ENCODE results near the gene VPS36. TPM values are rescaled to one million over a fixed set of nuclear protein-coding genes. Genes with fewer than 3 reads are reported as not detected.
A peak's percentile ranks its signal among the peaks of the same experiment; 100 is the strongest.
"Not testable (repeated sequence)": the region's sequence is repeated elsewhere in the genome, so short reads cannot be mapped to it uniquely, and the experiment has no call there.

VPS36 gene
- total RNA-seq, 2 donors from 2014 or later, result 39.6 to 42.0 TPM

- ATAC-seq, result no peak
- H3K4me1 Mint-ChIP-seq, result no peaks in the 10 kb centered on the region
- H3K36me3 Mint-ChIP-seq (ENCODE audit: low read depth), result peaks cover 6% of the 10 kb centered on the region
- DNase-seq, result no peak
- H3K27ac Mint-ChIP-seq, result no peak overlapping the region
- no peak overlapping the region for H3K4me3 Mint-ChIP-seq
- H3K9me3 ChIP-seq (ENCODE audit: control insufficient read depth, low read length, poor library complexity, severe bottlenecking), result no peaks in the 10 kb centered on the region
- no peaks in the 10 kb centered on the region for H3K27me3 Mint-ChIP-seq
These were observed 36.4 kb downstream of the VPS36 start for GRCh38 chr13:52414051-52414450.

GRCh38 chr13:52412128-52412527 lies 38.3 kb downstream of the VPS36 start:
- H3K4me1 Mint-ChIP-seq, result no peaks in the 10 kb centered on the region
- H3K4me3 Mint-ChIP-seq, result no peak overlapping the region
- H3K27ac Mint-ChIP-seq, result no peak overlapping the region
- no peaks in the 10 kb centered on the region for H3K27me3 Mint-ChIP-seq
- H3K9me3 ChIP-seq (ENCODE audit: control insufficient read depth, low read length, poor library complexity, severe bottlenecking), result no peaks in the 10 kb centered on the region
- H3K36me3 Mint-ChIP-seq (ENCODE audit: low read depth), result peaks cover 6% of the 10 kb centered on the region
- ATAC-seq (no peak), DNase-seq (no peak)

GRCh38 chr13:52411629-52412028 lies 38.8 kb downstream of the VPS36 start:
- no peaks in the 10 kb centered on the region for H3K27me3 Mint-ChIP-seq
- no peak for ATAC-seq
- H3K36me3 Mint-ChIP-seq (ENCODE audit: low read depth), result peaks cover 6% of the 10 kb centered on the region
- no peaks in the 10 kb centered on the region for H3K9me3 ChIP-seq (ENCODE audit: control insufficient read depth, low read length, poor library complexity, severe bottlenecking)
- no peak overlapping the region for H3K4me3 Mint-ChIP-seq
- H3K27ac Mint-ChIP-seq, result no peak overlapping the region
- no peaks in the 10 kb centered on the region for H3K4me1 Mint-ChIP-seq
- no peak for DNase-seq

- not testable (repeated sequence) for H3K4me1 Mint-ChIP-seq; H3K9me3 ChIP-seq (ENCODE audit: control insufficient read depth, low read length, poor library complexity, severe bottlenecking); ATAC-seq; DNase-seq; H3K36me3 Mint-ChIP-seq (ENCODE audit: low read depth); H3K27me3 Mint-ChIP-seq; H3K27ac Mint-ChIP-seq; H3K4me3 Mint-ChIP-seq
These were observed 42.3 kb downstream of the VPS36 start for GRCh38 chr13:52408071-52408658.

- H3K27me3 Mint-ChIP-seq, result peaks cover 15% of the 10 kb centered on the region
- H3K4me1 Mint-ChIP-seq; H3K27ac Mint-ChIP-seq; ATAC-seq; H3K36me3 Mint-ChIP-seq (ENCODE audit: low read depth); H3K4me3 Mint-ChIP-seq; DNase-seq; H3K9me3 ChIP-seq (ENCODE audit: control insufficient read depth, low read length, poor library complexity, severe bottlenecking): not testable (repeated sequence)
These were observed 43.0 kb downstream of the VPS36 start for GRCh38 chr13:52407436-52407835.

DNA sequence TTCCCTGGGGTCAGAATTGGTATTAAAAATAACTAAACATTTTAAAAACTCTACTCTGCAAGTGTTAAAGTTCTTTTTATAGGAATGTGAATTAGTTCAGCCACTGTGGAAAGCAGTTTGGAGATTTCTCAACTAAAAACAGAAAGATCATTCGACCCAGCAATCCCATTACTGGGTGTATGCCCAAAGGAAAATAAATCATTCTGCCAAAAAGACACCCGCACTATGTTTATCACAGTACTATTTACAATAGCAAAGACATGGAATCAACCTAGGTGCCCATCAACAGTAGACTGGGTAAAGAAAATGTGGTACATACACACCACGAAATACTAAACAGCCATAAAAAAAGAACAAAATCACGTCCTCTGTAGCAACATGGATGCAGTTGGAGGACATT lies 43.8 kb downstream of the VPS36 start:
- H3K4me1 Mint-ChIP-seq, result peaks cover 9% of the 10 kb centered on the region
- ATAC-seq, result no peak
- peak overlapping the region; percentile 82 for H3K4me3 Mint-ChIP-seq
- H3K36me3 Mint-ChIP-seq (ENCODE audit: low read depth), result no peaks in the 10 kb centered on the region
- no peak for DNase-seq
- peaks cover 19% of the 10 kb centered on the region for H3K27me3 Mint-ChIP-seq
- H3K27ac Mint-ChIP-seq, result no peak overlapping the region
- H3K9me3 ChIP-seq (ENCODE audit: control insufficient read depth, low read length, poor library complexity, severe bottlenecking), result no peaks in the 10 kb centered on the region

- Mint-ChIP-seq H3K4me1 (peaks cover 9% of the 10 kb centered on the region), H3K36me3 (ENCODE audit: low read depth) (no peaks in the 10 kb centered on the region), H3K27me3 (peaks cover 21% of the 10 kb centered on the region), H3K4me3 (peak within 1 kb of the TSS; percentile 83), H3K27ac (no peak within 1 kb of the TSS)
- no peaks in the 10 kb centered on the region for H3K9me3 ChIP-seq (ENCODE audit: control insufficient read depth, low read length, poor library complexity, severe bottlenecking)
- ATAC-seq (peak; percentile 52), DNase-seq (peak in 1 of 3 donors; percentile 13)
These were observed 44.5 kb downstream of the VPS36 start, which contains the start of gene THSD1 for GRCh38 chr13:52405767-52406494. TSS of gene THSD1 (minus strand) at chr13:52406172. CDS start at chr13:52402600, 3,572 bp downstream.

GRCh38 chr13:52405369-52405766 lies 45.1 kb downstream of the VPS36 start:
- peaks cover 21% of the 10 kb centered on the region for H3K27me3 Mint-ChIP-seq
- DNase-seq, result no peak
- peaks cover 9% of the 10 kb centered on the region for H3K4me1 Mint-ChIP-seq
- peak; percentile 16 for ATAC-seq
- H3K4me3 Mint-ChIP-seq, result peak overlapping the region; percentile 83
- no peak overlapping the region for H3K27ac Mint-ChIP-seq
- no peaks in the 10 kb centered on the region for H3K36me3 Mint-ChIP-seq (ENCODE audit: low read depth)
- H3K9me3 ChIP-seq (ENCODE audit: control insufficient read depth, low read length, poor library complexity, severe bottlenecking), result no peaks in the 10 kb centered on the region

- Mint-ChIP-seq H3K4me1 (peaks cover 3% of the 10 kb centered on the region), H3K27ac (no peak overlapping the region), H3K36me3 (ENCODE audit: low read depth) (peaks cover 4% of the 10 kb centered on the region), H3K27me3 (peaks cover 35% of the 10 kb centered on the region), H3K4me3 (no peak overlapping the region)
- DNase-seq, result no peak
- no peak for ATAC-seq
- H3K9me3 ChIP-seq (ENCODE audit: control insufficient read depth, low read length, poor library complexity, severe bottlenecking), result no peaks in the 10 kb centered on the region
These were observed 50.7 kb downstream of the VPS36 start for GRCh38 chr13:52399708-52400107.

GRCh38 chr13:52399046-52399445 lies 51.4 kb downstream of the VPS36 start:
- ATAC-seq (no peak), DNase-seq (no peak)
- no peak overlapping the region for H3K4me3 Mint-ChIP-seq
- no peaks in the 10 kb centered on the region for H3K4me1 Mint-ChIP-seq
- H3K27me3 Mint-ChIP-seq, result peaks cover 36% of the 10 kb centered on the region
- no peak overlapping the region for H3K27ac Mint-ChIP-seq
- H3K36me3 Mint-ChIP-seq (ENCODE audit: low read depth), result peaks cover 4% of the 10 kb centered on the region
- no peaks in the 10 kb centered on the region for H3K9me3 ChIP-seq (ENCODE audit: control insufficient read depth, low read length, poor library complexity, severe bottlenecking)

DNA sequence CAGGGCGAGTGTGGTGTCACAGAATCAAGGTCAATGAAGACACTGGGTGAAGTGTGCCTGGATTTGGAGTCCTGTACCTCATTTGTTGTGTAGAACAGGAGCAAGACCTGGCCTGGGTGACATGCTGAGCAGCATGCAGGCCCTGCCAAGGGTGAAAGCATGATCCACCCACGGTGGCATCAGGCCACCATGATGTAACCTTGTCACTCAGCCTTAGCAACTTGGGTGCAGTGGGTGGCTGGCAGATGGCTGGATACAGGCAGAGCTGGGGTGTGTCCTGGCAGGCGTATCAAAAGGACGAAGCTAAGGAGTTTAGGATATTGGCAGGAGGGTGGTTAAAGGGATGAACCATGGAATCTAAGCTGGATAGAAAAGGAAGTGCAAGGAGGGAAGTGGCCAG lies 54.7 kb downstream of the VPS36 start:
- Mint-ChIP-seq H3K4me1 (no peaks in the 10 kb centered on the region), H3K27me3 (peaks cover 22% of the 10 kb centered on the region), H3K36me3 (ENCODE audit: low read depth) (peaks cover 4% of the 10 kb centered on the region), H3K4me3 (no peak overlapping the region), H3K27ac (no peak overlapping the region)
- no peak for ATAC-seq
- no peak for DNase-seq
- H3K9me3 ChIP-seq (ENCODE audit: control insufficient read depth, low read length, poor library complexity, severe bottlenecking), result no peaks in the 10 kb centered on the region

DNA sequence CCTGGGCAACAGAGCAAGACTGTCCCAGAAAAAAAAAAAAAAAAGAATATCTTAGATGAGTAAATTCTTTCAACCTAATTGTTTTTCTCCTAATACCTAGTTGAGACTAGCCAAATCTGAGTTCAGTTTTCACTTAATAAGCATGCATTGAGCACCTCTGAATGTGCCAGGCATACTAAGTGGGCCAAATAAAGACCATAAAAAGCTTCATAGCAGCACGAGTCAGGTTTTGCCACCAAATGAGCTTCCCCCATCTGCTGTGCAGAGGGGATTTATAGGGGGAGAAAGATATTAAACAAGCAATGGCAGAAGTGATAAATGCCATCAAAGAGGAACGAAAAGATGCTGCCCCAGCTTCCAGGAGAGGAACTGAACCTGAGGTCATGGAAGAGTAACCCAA lies 55.8 kb downstream of the VPS36 start:
- Mint-ChIP-seq H3K4me3 (no peak overlapping the region), H3K27me3 (peaks cover 22% of the 10 kb centered on the region), H3K4me1 (no peaks in the 10 kb centered on the region), H3K27ac (no peak overlapping the region), H3K36me3 (ENCODE audit: low read depth) (peaks cover 4% of the 10 kb centered on the region)
- DNase-seq (no peak), ATAC-seq (no peak)
- no peaks in the 10 kb centered on the region for H3K9me3 ChIP-seq (ENCODE audit: control insufficient read depth, low read length, poor library complexity, severe bottlenecking)

GRCh38 chr13:52393572-52394357 lies 56.7 kb downstream of the VPS36 start:
- peaks cover 4% of the 10 kb centered on the region for H3K36me3 Mint-ChIP-seq (ENCODE audit: low read depth)
- no peak for DNase-seq
- no peak overlapping the region for H3K4me3 Mint-ChIP-seq

More at GRCh38 chr13:52393572-52394357, 56.7 kb downstream of the VPS36 start:
- Mint-ChIP-seq H3K4me1 (no peaks in the 10 kb centered on the region), H3K27me3 (peaks cover 22% of the 10 kb centered on the region), H3K27ac (no peak overlapping the region)
- no peak for ATAC-seq
- no peaks in the 10 kb centered on the region for H3K9me3 ChIP-seq (ENCODE audit: control insufficient read depth, low read length, poor library complexity, severe bottlenecking)

All from T-helper 17 cell (primary cell).